ENCODE measurements around the gene SGTA. TPM values are rescaled to one million over a fixed set of nuclear protein-coding genes. Genes with fewer than 3 reads are reported as not detected.
A peak's percentile ranks its signal among the peaks of the same experiment; 100 is the strongest.

SGTA gene
- total and polyA plus RNA-seq, 3 donors from 2014 or later: 93.9 to 100 (median 99.6) TPM

GRCh38 chr19:2750808-2751437 lies 32.1 kb downstream of the SGTA start:
- no peaks in the 10 kb centered on the region for H3K9me3 ChIP-seq
- no peak overlapping the region for H3K4me3 ChIP-seq
- H3K27me3 ChIP-seq: no peaks in the 10 kb centered on the region
- WGBS, 2 donors: 73 to 86% methylated on average over 14 to 17 of the region's 17 CpGs
- H3K27ac ChIP-seq: no peak overlapping the region
- H3K36me3 ChIP-seq (ENCODE audit: low read depth, missing control alignments): no peaks in the 10 kb centered on the region
- no peak for DNase-seq
- H3K4me1 ChIP-seq: no peaks in the 10 kb centered on the region
- TF ChIP-seq POLR2A (IDR thresholded peaks at IDR 0.05): no peak
- TF ChIP-seq CTCF (IDR thresholded peaks at IDR 0.05): no peak
- intact Hi-C loops (cut with DNase I; ENCODE audit: low total_unique reads): no loop called here

- Histone ChIP-seq H3K27ac (no peak overlapping the region), H3K27me3 (no peaks in the 10 kb centered on the region), H3K4me1 (no peaks in the 10 kb centered on the region), H3K36me3 (ENCODE audit: low read depth, missing control alignments) (no peaks in the 10 kb centered on the region), H3K4me3 (no peak overlapping the region), H3K9me3 (no peaks in the 10 kb centered on the region)
- TF ChIP-seq CTCF (IDR thresholded peaks at IDR 0.05): no peak
- no peak for TF ChIP-seq POLR2A (IDR thresholded peaks at IDR 0.05)
- no peak for DNase-seq
- WGBS, 2 donors: 88 to 90% methylated on average over 7 of the region's 7 CpGs
- intact Hi-C loops (cut with DNase I; ENCODE audit: low total_unique reads): loop anchor here (5.0 kb wide), 1 partner anchor 95 kb away; no protein-coding TSS in a partner anchor
Observed at GRCh38 chr19:2747349-2747748, 35.7 kb downstream of the SGTA start.

GRCh38 chr19:2744113-2744512 lies 39.0 kb downstream of the SGTA start:
- H3K4me1 ChIP-seq: peaks cover 3% of the 10 kb centered on the region
- no peak for TF ChIP-seq CTCF (IDR thresholded peaks at IDR 0.05)
- no peak overlapping the region for H3K4me3 ChIP-seq
- intact Hi-C loops (cut with DNase I; ENCODE audit: low total_unique reads): no loop called here
- 49% methylated on average over 4 of the region's 4 CpGs for WGBS, 2 donors
- no peaks in the 10 kb centered on the region for H3K27me3 ChIP-seq
- no peak for DNase-seq
- no peaks in the 10 kb centered on the region for H3K9me3 ChIP-seq
- H3K27ac ChIP-seq: no peak overlapping the region
- no peaks in the 10 kb centered on the region for H3K36me3 ChIP-seq (ENCODE audit: low read depth, missing control alignments)

- Histone ChIP-seq H3K4me3 (no peak overlapping the region), H3K36me3 (ENCODE audit: low read depth, missing control alignments) (no peaks in the 10 kb centered on the region), H3K9me3 (no peaks in the 10 kb centered on the region), H3K27me3 (no peaks in the 10 kb centered on the region), H3K27ac (no peak overlapping the region), H3K4me1 (peaks cover 7% of the 10 kb centered on the region)
- 77 to 79% methylated on average over 8 of the region's 8 CpGs for WGBS, 2 donors
- TF ChIP-seq CTCF (IDR thresholded peaks at IDR 0.05): no peak
- no peak for TF ChIP-seq POLR2A (IDR thresholded peaks at IDR 0.05)
- intact Hi-C loops (cut with DNase I; ENCODE audit: low total_unique reads): no loop called here
- no peak for DNase-seq
Observed at GRCh38 chr19:2743099-2743498, 40.0 kb downstream of the SGTA start.

GRCh38 chr19:2740314-2740656 lies 42.8 kb downstream of the SGTA start:
- Histone ChIP-seq H3K9me3 (no peaks in the 10 kb centered on the region), H3K27ac (no peak overlapping the region), H3K36me3 (ENCODE audit: low read depth, missing control alignments) (no peaks in the 10 kb centered on the region), H3K4me1 (peaks cover 7% of the 10 kb centered on the region), H3K4me3 (peak overlapping the region; percentile 91 to 92), H3K27me3 (no peaks in the 10 kb centered on the region)
- intact Hi-C loops (cut with DNase I; ENCODE audit: low total_unique reads): no loop called here
- DNase-seq: no peak
- no peak for TF ChIP-seq CTCF (IDR thresholded peaks at IDR 0.05)
- TF ChIP-seq POLR2A (IDR thresholded peaks at IDR 0.05): no peak
- WGBS, 2 donors: 32 to 33% methylated on average over 13 of the region's 13 CpGs
